Stomach (tissue), 9 donors: Measurements from ENCODE around the gene BOK. TPM values are rescaled to one million over a fixed set of nuclear protein-coding genes. Genes with fewer than 3 reads are reported as not detected.

Experiments
- DNase-seq, 2 donors: peaks; one replicate each; pipeline versions ENCODE4 v3.0.0 to v3.0.0-alpha.2; 2013 to 2019
- H3K27ac ChIP-seq, 5 donors: fragments of 200-600 bp in 4 of 5; sonication (generic) in 4 of 5; one replicate each; pipeline ENCODE4 v1.5.1; 2013 to 2019; ENCODE audit warnings: mild to moderate bottlenecking in 1 of 5, moderate library complexity in 1 of 5
- H3K27me3 ChIP-seq, 3 donors: fragments of 200-600 bp; sonication (generic); one replicate each; pipeline ENCODE4 v1.5.1; 2017 to 2019; ENCODE audit warnings: mixed run types in 1 of 3
- H3K36me3 ChIP-seq, 4 donors: fragments of 200-600 bp; sonication (generic); 1 replicate in 3 of 4; 2 replicates in 1 of 4; pipeline ENCODE4 v1.5.1; 2016 to 2019
- H3K4me1 ChIP-seq, 4 donors: fragments of 200-600 bp; sonication (generic); one replicate each; pipeline ENCODE4 v1.5.1; 2016 to 2019
- H3K4me3 ChIP-seq, 4 donors: fragments of 200-600 bp; sonication (generic) in 3 of 4; one replicate each; pipeline ENCODE4 v1.5.1; 2016 to 2019; ENCODE audit warnings: mild to moderate bottlenecking in 1 of 4
- H3K9me3 ChIP-seq, 4 donors: fragments of 200-600 bp; sonication (generic); one replicate each; pipeline ENCODE4 v1.5.1; 2016 to 2019
- CTCF ChIP-seq, 7 experiments: fragments of 450-650 bp in 4 of 7; fragments of 200-600 bp in 3 of 7; sonication (generic) in 3 of 7; IDR thresholded peaks; one replicate each; pipeline ENCODE4 v1.5.1; 2016 to 2019; ENCODE audit warnings: antibody characterized with exemption in 7 of 7, control low read depth in 2 of 7, mild to moderate bottlenecking in 1 of 7
- EP300 ChIP-seq: sonication (generic); formaldehyde crosslinking; IDR thresholded peaks from one replicate; pipeline ENCODE4 v1.6.1; 2017; ENCODE audit warnings: antibody characterized with exemption
- POLR2A ChIP-seq, 4 donors: fragments of 450-650 bp; IDR thresholded peaks; one replicate each; pipeline ENCODE4 v1.6.1; 2016; ENCODE audit warnings: antibody characterized with exemption in 4 of 4, control low read depth in 2 of 4, mild to moderate bottlenecking in 1 of 4, moderate library complexity in 1 of 4
- POLR2AphosphoS5 ChIP-seq, 3 donors: sonication (generic); formaldehyde crosslinking; IDR thresholded peaks; one replicate each; pipeline ENCODE4 v1.6.1; 2016; ENCODE audit warnings: antibody characterized with exemption in 3 of 3
- WGBS, 5 donors: extraction: QIAGEN DNeasy Blood & Tissue Kit in 3 of 5; methylation state at CpG; one replicate each; pipeline versions ENCODE4 v1.1.5 to v1.1.7; 2013 to 2018; 5-methylcytosine and 5-hydroxymethylcytosine counted together
- intact Hi-C: fragments of 100-400 bp; cut with DNase I; formaldehyde crosslinking; loops from one replicate; pipeline ENCODE4 v1.15.1; 2023; ENCODE audit warnings: low total_unique reads
- polyA plus RNA-seq, 3 donors: library from polyadenylated mRNA; stranded (reverse); fragments of 200-250 nt; gene quantifications; one replicate each; pipeline ENCODE4 v1.2.3, GENCODE V29; 2013
- total RNA-seq, 5 donors: library from RNA; depleted of rRNA; stranded (reverse); fragments of >200 nt; gene quantifications; one replicate each; pipeline versions ENCODE4 v1.1.0 to v1.2.3, GENCODE V29; 2014 to 2016
- donor health status: healthy with polysubstance abuse.
- donor health status: Bipolar disorder and iron deficiency.
- donor health status: healthy.

BOK gene
- total and polyA plus RNA-seq, 8 donors = 13.0 to 112 (median 36.1) TPM

DNA sequence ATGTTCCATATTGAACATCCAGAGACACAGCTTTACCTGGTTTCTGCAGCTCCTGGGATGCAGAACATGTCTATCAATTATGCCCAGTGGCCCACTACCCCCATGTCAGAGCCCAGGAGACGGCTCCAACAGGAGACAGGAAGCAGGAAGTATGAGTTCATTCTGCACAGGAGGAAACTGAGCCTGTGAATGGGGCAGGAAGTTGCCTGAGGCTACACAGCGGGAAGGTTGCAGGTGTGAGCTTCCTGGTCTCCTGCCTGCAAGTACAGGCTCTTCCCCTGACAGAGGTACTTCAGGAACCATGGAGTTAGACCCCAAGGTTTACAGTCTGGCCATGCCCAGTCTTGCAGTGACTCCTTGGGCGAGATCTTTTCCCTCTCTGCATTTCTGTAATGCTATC, 2.8 kb upstream of the BOK start:
- H3K4me3 ChIP-seq = no peak overlapping the region
- WGBS, 5 donors = 40 to 70% (median 42%) methylated on average over 3 of the region's 3 CpGs
- no peak overlapping the region for H3K27ac ChIP-seq
- DNase-seq = no peak
- intact Hi-C loops = no loop called here
- peaks cover 0 to 41% (median 0%) of the 10 kb centered on the region in 3 donors for H3K27me3 ChIP-seq
- peaks cover 0 to 10% (median 4%) of the 10 kb centered on the region in 4 donors for H3K9me3 ChIP-seq
- H3K36me3 ChIP-seq = no peaks in the 10 kb centered on the region
- no peak for TF ChIP-seq CTCF (IDR thresholded peaks at IDR 0.05)
- no peak for TF ChIP-seq POLR2AphosphoS5 (IDR thresholded peaks at IDR 0.05)
- TF ChIP-seq EP300 = no peak
- TF ChIP-seq POLR2A (IDR thresholded peaks at IDR 0.05) = no peak
- peaks cover 13 to 37% (median 22%) of the 10 kb centered on the region in 4 donors for H3K4me1 ChIP-seq

- TF ChIP-seq EP300 = no peak
- no peak for TF ChIP-seq POLR2AphosphoS5 (IDR thresholded peaks at IDR 0.05)
- no peak for TF ChIP-seq CTCF (IDR thresholded peaks at IDR 0.05)
- no peak for TF ChIP-seq POLR2A (IDR thresholded peaks at IDR 0.05)
These were observed 1.8 kb upstream of the BOK start for GRCh38 chr2:241556746-241557145.

DNA sequence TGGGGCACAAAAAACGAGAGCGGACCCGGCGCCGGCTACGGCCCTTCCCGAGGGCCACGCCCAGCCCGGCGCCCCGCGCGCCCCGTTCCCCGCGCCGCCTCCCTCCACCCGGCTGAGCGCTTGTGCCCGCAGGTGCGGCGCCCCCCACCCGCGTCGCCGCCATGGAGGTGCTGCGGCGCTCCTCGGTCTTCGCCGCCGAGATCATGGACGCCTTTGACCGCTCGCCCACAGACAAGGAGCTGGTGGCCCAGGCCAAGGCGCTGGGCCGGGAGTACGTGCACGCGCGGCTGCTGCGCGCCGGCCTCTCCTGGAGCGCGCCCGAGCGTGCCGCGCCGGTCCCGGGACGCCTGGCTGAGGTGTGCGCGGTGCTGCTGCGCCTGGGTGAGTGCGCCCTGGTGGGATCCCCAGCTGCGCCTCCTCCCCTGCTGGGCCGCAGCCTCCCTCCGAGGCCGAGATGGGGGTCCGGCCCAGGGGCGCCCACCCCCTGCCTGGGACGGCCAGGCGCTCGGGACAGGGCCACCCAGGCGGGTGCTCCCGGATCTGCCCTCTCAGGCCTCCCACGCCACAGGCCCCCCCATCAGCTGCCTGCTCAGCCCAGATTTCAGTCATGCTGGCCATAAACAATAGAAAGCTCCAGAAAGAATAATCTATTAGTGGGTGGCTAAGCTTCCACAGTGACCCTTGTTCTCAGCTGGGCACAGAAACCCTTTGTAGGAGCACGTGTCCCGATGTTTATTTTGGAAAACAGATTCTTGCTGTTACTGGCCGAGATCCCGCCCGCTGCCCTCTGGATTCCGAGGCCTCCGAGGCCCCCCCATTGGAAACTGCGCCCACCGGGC, 997 bp downstream of the BOK start:
- TF ChIP-seq POLR2A (IDR thresholded peaks at IDR 0.05) (no peak), CTCF (IDR thresholded peaks at IDR 0.05) (no peak)
- peak overlapping the region; percentile 78 to 91 (median 81) for H3K27ac ChIP-seq
- peaks cover 38 to 60% (median 55%) of the 10 kb centered on the region in 4 donors for H3K4me1 ChIP-seq
- H3K9me3 ChIP-seq = peaks cover 0 to 10% (median 4%) of the 10 kb centered on the region in 4 donors
- H3K27me3 ChIP-seq = peaks cover 0 to 30% (median 0%) of the 10 kb centered on the region in 3 donors
- H3K36me3 ChIP-seq = peaks cover 4 to 19% (median 15%) of the 10 kb centered on the region in 4 donors
- intact Hi-C loops = no loop called here
- H3K4me3 ChIP-seq = peak overlapping the region; percentile 75 to 87 (median 82)
- 2 to 5% (median 3%) methylated on average over 22 to 78 of the region's 78 CpGs for WGBS, 5 donors
- DNase-seq = peak; percentile 46 to 74

More at GRCh38 chr2:241556746-241557145, 1.8 kb upstream of the BOK start:
- Histone ChIP-seq H3K4me1 (peaks cover 20 to 37% (median 28%) of the 10 kb centered on the region in 4 donors), H3K27me3 (peaks cover 0 to 37% (median 0%) of the 10 kb centered on the region in 3 donors), H3K4me3 (no peak overlapping the region), H3K36me3 (no peaks in the 10 kb centered on the region), H3K9me3 (peaks cover 0 to 10% (median 4%) of the 10 kb centered on the region in 4 donors), H3K27ac (no peak overlapping the region)
- intact Hi-C loops = no loop called here
- no peak for DNase-seq

DNA sequence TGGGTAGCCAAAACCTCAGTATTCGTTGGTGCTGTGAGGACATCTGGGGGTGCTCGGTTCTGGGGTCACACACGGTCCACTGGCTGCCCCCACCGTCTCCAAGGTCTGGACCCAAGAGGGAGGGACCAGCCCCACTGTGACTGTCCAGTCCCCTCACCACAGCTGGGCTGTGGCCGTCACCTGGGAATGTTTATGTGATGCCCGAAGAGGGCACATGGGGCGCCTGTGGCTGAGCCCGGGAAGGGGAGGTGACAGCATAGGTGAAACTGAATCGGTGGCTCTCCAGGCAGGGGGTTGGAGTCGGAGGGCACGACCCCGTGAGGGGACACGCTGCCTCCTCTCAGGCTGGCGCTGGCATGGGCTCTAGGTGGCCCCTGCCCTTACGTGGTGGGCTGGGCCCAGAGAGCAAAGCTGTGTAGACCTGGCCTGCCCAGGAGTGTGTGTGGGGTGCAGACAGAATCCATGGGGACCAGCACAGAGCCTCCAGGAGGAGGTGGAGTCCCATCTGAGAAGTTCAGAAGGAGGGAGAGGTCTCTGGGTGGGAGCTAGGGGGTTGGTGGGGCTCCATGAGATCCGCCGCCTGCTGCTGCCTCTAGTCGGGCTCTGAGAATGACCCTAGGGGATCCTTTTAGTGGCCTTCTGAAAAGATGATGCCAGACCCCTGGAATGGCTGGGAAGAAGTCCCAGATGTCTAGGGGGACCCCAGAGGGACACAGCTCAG, 1.8 kb downstream of the BOK start:
- peaks cover 0 to 10% (median 4%) of the 10 kb centered on the region in 4 donors for H3K9me3 ChIP-seq
- peaks cover 4 to 19% (median 15%) of the 10 kb centered on the region in 4 donors for H3K36me3 ChIP-seq
- H3K4me1 ChIP-seq = peaks cover 38 to 68% (median 59%) of the 10 kb centered on the region in 4 donors
- no peak for TF ChIP-seq POLR2A (IDR thresholded peaks at IDR 0.05)
- TF ChIP-seq EP300 = no peak
- TF ChIP-seq POLR2AphosphoS5 (IDR thresholded peaks at IDR 0.05) = no peak
- no peak for TF ChIP-seq CTCF (IDR thresholded peaks at IDR 0.05)
- 31 to 50% (median 41%) methylated on average over 13 to 18 of the region's 18 CpGs for WGBS, 5 donors
- DNase-seq = no peak
- intact Hi-C loops = no loop called here
- H3K4me3 ChIP-seq = peak overlapping the region; percentile 75 to 87 (median 82)
- H3K27ac ChIP-seq = peak overlapping the region; percentile 34 to 91 (median 81)
- H3K27me3 ChIP-seq = peaks cover 0 to 30% (median 0%) of the 10 kb centered on the region in 3 donors
